Amniotic stem cell (primary cell): ENCODE results near the gene SART3.
"Not testable (repeated sequence)": the region's sequence is repeated elsewhere in the genome, so short reads cannot be mapped to it uniquely, and the experiment has no call there.

ENCODE experiments used
- DNase-seq: peaks from one replicate; lab custom pipeline; 2025; lab: John Stamatoyannopoulos, UW

SART3 gene

DNA sequence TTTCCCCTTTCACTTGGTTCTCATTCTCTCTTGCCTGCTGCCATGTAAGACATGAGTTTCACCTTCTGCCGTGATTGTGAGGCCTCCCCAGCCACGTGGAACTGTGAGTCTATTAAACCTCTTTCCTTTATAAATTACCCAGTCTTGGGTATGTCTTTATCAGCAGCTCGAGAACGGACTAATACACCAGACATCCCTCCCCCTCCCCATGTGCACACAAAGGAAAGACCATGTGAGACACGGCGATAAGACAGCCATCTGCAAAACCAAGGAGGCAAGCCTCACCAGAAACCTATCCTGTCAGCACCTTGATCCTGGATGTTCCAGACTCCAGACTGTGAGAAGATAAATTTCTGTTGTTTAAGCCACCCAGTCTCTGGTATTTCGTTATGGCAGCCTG lies 75.6 kb downstream of the SART3 start:
- not testable (repeated sequence) for DNase-seq

DNA sequence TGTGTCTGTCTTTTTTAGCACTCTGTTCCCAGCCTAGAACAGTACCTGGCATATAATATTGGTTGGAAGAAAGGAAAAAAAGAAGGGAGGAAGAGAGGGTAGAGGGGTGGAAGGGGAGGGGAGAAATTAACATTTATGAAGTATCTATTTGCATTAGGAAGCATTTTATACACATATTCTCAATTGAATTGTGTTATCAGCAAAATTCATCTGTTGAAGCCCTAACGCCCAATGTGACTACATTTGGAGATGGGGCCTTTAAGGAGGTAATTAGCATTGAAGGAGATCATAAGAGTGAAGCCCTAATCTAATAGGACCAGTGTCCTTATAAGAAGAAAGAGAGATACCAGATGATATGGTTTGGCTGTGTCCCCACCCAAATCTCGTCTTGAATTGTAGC lies 76.1 kb downstream of the SART3 start:
- DNase-seq: no peak

DNA sequence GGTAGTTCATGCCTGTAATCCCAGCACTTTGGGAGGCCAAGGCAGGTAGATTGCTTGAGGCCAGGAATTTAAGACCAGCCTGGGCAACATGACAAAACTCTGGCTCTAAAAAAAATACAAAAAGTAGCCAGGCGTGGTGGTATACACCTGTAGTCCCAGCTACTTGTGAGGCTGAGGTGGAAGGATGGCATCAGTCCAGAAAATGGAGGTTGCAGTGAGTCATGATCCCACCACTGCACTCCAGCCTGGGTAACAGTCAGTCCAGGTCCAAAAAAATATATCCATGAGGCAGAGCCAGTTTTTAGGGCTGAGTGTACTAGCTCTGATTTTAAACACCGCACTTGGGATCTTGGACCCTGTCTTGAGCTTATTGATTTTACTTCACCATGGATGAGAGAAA lies 76.5 kb downstream of the SART3 start:
- no peak for DNase-seq

DNA sequence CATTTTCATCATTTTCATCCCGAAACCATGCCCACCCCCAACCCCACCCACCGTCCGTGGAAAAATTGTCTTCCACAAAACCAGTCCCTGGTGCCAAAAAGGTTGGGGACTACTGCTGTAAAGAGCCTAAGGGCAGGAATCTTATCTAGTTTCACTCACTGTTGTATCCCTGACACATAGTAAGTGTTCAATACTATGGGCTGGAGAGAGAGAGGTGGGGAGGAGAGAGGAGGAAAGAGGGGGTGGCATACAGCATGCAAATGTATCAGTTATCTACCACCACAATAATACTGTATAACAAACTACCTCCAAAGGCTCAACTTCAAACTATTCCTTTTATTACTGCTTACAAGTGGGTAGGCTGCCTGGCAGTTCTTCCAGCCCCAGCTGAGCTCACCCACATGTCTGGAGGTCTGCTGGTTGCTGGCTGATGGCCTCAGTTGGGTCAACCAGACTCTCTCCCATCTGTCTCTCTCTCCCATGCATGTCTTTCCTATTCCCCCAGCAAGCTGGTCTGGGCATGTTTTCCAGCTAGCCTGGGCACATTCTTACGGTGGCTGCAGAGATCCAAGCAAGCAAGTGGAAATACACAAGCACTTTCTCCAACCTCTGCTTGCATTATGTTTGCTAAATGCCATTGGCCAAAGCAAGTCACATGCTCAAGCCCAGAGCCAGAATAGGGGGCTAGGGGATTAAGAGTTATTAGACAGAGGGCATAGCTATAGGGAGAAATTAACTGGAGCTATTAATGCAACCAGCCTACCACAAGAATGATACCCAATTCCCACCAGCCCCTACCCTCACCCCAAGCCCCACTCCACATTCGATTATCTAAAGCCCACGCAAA lies 77.5 kb downstream of the SART3 start:
- DNase-seq: no peak

DNA sequence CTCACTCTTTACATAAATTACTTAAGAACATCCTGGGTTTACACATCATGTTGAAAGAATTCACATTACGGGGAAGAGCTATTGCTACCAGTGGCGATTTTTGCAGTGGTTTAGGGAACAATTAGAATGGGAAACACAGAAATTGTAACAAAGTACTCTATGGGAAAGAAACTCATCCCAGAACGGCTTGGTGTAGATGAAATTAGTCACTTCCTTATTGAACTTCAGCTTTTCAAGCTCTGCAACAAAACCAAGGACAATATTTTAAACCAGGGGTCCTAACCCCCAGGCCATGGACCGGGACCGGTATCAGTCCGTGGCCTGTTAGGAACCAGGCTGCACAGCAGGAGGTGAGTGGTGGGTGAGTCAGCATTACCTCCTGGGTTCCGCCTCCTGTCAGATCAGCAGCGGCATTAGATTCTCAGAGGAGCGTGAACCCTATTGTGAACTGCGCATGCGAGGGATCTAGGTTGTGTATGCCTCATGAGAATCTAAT lies 78.2 kb downstream of the SART3 start:
- DNase-seq: no peak

DNA sequence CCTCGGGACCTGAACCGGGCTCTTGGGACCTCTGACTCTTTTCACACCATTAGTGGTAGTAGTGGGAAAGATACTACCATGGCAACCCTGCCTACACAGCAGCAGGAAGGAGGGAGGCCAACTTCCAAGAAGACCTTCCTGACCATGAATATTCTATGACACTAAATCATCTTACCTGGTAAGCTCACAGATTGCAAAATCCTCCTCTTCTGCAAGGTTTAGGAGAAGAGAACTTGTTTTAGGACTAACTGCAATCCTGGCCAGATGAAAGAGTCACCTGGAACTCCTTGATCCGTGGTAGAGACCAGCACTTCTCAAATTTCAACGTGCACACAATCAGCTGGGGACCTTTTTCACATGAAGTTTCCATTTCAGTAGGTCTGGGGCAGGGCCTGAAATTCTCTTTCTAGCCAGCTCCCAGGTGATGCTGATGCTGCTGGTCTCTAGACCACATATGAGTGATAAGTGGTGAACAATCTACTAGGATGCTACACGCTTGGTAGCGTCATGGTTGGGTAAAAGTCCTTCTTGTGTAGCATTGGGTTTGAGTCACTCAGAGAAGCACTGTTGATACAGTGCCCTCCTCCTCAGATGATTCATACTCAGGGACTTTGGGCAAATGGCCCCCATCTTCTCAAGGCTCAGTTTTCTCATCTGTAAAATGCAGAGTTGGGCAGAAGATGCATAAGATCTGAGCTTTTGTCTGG lies 81.5 kb downstream of the SART3 start:
- no peak for DNase-seq

DNA sequence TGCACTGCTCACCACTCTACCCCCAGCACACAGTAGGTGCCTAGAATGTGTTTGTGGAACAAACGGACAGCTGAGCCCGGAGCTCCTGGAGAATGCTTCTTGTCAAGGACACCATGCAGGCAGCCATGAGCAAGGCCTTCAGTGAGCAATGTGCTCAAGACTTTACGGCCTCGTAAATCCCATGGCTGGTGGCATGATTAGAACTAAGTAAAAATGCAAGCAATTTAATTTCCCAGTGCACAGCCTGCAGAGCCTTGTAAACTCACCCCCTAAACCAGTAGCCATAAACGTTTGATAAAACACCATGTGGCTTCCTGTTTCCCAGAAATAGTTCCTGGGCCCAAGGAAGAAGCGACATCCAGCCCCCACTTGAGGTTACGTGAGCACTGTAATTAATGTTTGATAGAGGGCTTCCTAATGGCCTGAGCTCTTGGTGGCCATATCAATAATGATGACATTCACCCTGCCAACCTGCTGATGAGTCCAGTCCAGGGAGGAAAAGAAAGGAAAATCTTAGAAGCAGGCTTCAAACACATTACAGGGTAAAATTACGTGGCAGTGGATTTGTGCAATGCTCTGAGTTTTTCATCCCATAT lies 82.3 kb downstream of the SART3 start:
- no peak for DNase-seq

DNA sequence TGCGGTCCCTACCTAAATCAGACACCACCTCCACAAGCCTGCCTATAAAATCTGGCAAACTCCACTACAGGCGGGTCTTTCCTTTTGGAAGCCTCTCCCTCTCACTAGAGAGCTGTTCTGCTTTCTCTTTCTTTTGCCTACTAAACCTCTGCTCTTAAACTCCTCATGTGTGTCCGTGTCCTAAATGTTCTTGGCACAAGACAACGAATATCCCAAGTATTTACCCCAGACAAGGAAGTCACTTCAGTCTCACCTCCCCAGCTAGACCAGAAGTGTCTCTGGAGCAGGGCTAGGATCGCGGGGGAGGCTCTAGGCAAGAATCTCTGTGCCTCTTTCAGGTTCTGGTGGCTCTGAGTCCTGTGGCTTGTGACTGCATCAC lies 83.1 kb downstream of the SART3 start:
- no peak for DNase-seq

DNA sequence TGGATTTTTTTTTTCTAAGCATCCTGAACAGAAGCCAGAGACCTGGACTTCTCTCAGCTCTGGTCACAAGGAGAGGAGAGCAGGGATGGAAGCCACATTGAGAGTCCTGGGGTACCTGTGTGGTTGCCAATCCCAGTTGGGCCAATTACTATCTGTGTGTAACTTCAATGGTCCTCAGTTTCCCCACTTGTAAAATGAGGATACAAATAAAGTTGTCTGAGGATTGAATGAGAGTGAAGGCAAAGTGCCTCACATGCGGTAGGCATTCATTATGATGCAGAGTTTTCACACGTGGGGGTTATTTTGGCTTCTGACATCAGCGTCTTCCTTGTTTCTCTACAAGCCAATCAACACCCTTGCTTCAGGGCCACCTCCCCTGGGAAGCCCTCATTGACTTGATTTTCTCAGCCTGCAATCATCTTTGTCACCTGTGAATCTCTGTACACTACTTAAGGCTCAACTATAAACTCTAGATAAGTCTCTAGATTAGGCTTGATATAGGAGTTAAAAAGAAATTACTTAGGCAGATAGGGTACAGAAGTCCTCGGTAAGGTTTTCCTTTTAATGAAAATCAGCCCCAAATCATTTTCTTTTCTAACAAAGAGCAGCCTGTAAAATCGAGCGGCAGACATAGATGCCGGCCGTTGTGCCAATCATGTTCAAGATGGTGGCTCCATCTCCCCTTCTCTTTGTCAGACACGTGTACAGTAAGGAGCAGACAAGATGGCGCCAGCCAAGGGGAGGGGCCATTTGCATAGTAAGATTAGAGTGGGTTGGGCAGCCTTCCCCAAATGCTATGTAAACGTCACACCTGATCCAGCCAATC lies 83.7 kb downstream of the SART3 start:
- no peak for DNase-seq

DNA sequence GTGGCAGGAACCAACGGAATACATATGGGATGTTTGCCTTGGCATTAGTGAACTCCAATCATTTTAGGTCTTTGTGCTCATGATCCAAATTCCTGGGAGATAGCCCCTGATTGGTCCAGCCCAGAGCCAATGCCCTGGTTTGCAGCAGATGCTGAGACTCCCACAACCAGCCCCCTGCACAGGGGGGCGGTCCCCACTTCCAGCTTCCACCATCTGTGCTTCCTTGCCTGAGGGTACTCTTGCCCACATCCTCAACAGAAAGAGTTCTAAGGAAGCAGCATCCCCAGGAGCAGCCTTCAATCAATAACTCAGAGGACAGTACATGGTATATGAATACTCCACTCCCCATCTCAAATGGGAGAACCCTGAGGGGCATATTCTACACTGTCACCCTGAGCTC lies 85.6 kb downstream of the SART3 start:
- no peak for DNase-seq

DNA sequence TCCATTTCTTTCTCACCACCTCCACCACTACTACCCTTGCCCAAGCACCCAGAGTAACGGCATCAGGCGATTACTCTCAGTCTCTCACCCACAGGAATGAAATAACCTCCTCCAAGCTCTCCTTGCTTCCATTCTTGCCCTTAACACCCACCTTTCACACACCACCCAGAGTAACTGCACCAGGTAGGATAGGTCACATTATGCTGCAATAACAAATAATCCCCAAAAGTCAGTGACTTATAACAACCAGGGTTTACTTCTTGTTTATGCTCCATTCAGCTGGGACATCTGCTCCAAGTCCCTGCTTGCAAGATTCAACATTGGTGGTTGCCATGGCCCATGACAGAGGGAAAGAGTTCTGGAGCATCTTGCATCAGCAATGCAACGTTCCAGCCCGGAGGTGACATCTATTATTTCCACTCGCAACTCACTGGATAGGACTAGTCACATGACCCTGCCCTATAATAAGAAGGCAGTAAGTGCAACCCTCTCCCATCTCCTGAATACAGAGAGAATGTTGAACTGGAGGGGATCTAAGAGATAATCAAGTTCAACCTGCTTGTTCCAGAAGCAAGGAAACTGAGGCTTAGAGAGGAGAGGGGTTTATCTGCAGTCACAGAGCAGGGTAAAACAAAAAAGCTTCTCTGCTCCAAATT lies 87.4 kb downstream of the SART3 start:
- DNase-seq: no peak
